PC-9 (cell line): ENCODE data around the gene GATA6.

Experiments
- CTCF ChIP-seq: fragments of 200-600 bp; sonication (generic); conservative IDR thresholded peaks from 2 replicates; pipeline ENCODE4 v1.6.1; 2017; ENCODE audit warnings: mixed run types, antibody characterized with exemption, mild to moderate bottlenecking, moderate library complexity
- EZH2 ChIP-seq: fragments of 200-600 bp; sonication (generic); IDR thresholded peaks from 2 replicates; pipeline ENCODE4 v1.8.0; 2017; ENCODE audit warnings: antibody characterized with exemption, low read depth

- TF ChIP-seq CTCF = no peak
- TF ChIP-seq EZH2 = no peak
Observed at GRCh38 chr18:22167471-22168241, 1.7 kb upstream of the GATA6 start.
